ENCODE data around the gene SFSWAP.

The SFSWAP gene

GRCh38 chr12:131841547-131841946, 130.7 kb downstream of the SFSWAP start:
- DNase-seq: no peak

- DNase-seq: no peak
Measured at GRCh38 chr12:131842169-131842568, 131.3 kb downstream of the SFSWAP start.

GRCh38 chr12:131843527-131843926, 132.6 kb downstream of the SFSWAP start:
- DNase-seq: no peak

GRCh38 chr12:131844140-131844539, 133.2 kb downstream of the SFSWAP start:
- no peak for DNase-seq

GRCh38 chr12:131844656-131845055, 133.8 kb downstream of the SFSWAP start:
- no peak for DNase-seq

- no peak for DNase-seq
Measured at GRCh38 chr12:131845121-131845520, 134.2 kb downstream of the SFSWAP start.

- DNase-seq: no peak
Measured at GRCh38 chr12:131847456-131847855, 136.6 kb downstream of the SFSWAP start.

GRCh38 chr12:131848753-131849152, 137.9 kb downstream of the SFSWAP start:
- no peak for DNase-seq

Data from activated CD4-positive, CD25-positive, alpha-beta regulatory T cell (primary cell).